A549 (cell line): Measurements from ENCODE around the gene ITSN2.

Experiments
- CTCF ChIP-seq: fragments of >200 bp; sonication (Bioruptor Twin); formaldehyde crosslinking; IDR thresholded peaks from 3 replicates; pipeline ENCODE4 v1.5.1; 2016
- EHMT2 ChIP-seq: fragments of 200-600 bp; sonication (generic); IDR thresholded peaks from 2 replicates; pipeline ENCODE4 v1.6.1; 2016; ENCODE audit warnings: antibody characterized with exemption, low read depth, mild to moderate bottlenecking, moderate library complexity
- EP300 ChIP-seq, 2 experiments: fragments of >200 bp; sonication (Bioruptor Twin); formaldehyde crosslinking; IDR thresholded peaks; 2 replicates in 1 of 2; 3 replicates in 1 of 2; pipeline ENCODE4 v1.6.1; 2016 to 2017
- GATA3 ChIP-seq: IDR thresholded peaks from 2 replicates; pipeline ENCODE4 v1.6.1; 2012; ENCODE audit warnings: borderline replicate concordance
- KDM1A ChIP-seq: fragments of 200-600 bp; sonication (generic); IDR thresholded peaks from 2 replicates; pipeline ENCODE4 v1.6.1; 2016; ENCODE audit warnings: low read depth, mild to moderate bottlenecking
- POLR2A ChIP-seq: IDR thresholded peaks from 2 replicates; pipeline ENCODE4 v1.6.1; 2012; ENCODE audit warnings: mild to moderate bottlenecking, low read length
- RAD21 ChIP-seq, 2 experiments: fragments of >200 bp in 1 of 2; sonication (Bioruptor Twin) in 1 of 2; formaldehyde crosslinking in 1 of 2; IDR thresholded peaks in 1 of 2; conservative IDR thresholded peaks in 1 of 2; 2 replicates in 1 of 2; 3 replicates in 1 of 2; pipeline ENCODE4 v1.6.1; 2012 to 2018; ENCODE audit warnings: inconsistent platforms in 1 of 2

- no peak for TF ChIP-seq POLR2A
- TF ChIP-seq EP300 (IDR thresholded peaks at IDR 0.05) = no peak
- no peak for TF ChIP-seq CTCF
- TF ChIP-seq RAD21 (conservative IDR thresholded peaks at IDR 0.05 in 1 of 2, IDR thresholded peaks at IDR 0.05 in 1 of 2) = no peak
- TF ChIP-seq GATA3 = no peak
- no peak for TF ChIP-seq KDM1A
- no peak for TF ChIP-seq EHMT2
These were observed 200.6 kb downstream of the ITSN2 start for GRCh38 chr2:24159708-24160107.
